Measurements from ENCODE around the gene ZNF367.

DNA sequence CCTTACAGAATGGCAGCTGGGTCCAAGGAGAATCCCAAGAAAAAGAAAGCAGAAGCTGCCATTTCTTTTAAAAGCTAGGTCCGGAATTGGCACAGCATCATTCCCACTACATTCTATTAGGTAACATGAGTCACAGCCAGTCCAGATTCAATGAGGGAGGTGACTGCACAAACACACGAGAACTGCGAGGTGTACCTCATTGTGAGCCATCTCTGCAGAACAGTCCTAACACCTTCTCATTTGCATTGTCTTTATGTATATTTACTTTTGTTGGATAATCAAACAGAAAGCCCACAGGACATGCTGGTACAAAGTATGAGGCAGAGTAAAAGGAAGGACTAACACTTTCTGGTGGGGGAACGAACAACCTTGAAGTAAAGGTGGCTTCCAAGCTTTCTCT, 17.2 kb upstream of the ZNF367 start:
- TF ChIP-seq EZH2phosphoT487 (IDR thresholded peaks at IDR 0.05; ENCODE audit: borderline replicate concordance, low read length) (no peak), EZH2 (IDR thresholded peaks at IDR 0.05; ENCODE audit: low read length, unreplicated experiment) (no peak)
- TF ChIP-seq, protein P1, sequence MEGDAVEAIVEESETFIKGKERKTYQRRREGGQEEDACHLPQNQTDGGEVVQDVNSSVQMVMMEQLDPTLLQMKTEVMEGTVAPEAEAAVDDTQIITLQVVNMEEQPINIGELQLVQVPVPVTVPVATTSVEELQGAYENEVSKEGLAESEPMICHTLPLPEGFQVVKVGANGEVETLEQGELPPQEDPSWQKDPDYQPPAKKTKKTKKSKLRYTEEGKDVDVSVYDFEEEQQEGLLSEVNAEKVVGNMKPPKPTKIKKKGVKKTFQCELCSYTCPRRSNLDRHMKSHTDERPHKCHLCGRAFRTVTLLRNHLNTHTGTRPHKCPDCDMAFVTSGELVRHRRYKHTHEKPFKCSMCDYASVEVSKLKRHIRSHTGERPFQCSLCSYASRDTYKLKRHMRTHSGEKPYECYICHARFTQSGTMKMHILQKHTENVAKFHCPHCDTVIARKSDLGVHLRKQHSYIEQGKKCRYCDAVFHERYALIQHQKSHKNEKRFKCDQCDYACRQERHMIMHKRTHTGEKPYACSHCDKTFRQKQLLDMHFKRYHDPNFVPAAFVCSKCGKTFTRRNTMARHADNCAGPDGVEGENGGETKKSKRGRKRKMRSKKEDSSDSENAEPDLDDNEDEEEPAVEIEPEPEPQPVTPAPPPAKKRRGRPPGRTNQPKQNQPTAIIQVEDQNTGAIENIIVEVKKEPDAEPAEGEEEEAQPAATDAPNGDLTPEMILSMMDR (conservative IDR thresholded peaks at IDR 0.05; ENCODE audit: low read depth, low read length): no peak
